GM21529 (cell line): Measurements from ENCODE around the gene MRPL21.
A peak's percentile ranks its signal among the peaks of the same experiment; 100 is the strongest.
"Not testable (repeated sequence)": the region's sequence is repeated elsewhere in the genome, so short reads cannot be mapped to it uniquely, and the experiment has no call there.

ENCODE experiments used
- ATAC-seq: cut with Tn5 transposase; IDR thresholded peaks from one replicate; pipeline ENCODE4 v1.9.1; 2021; ENCODE audit not compliant: unreplicated experiment

Gene MRPL21

GRCh38 chr11:68872216-68873003 is 31.2 kb downstream of the MRPL21 start:
- ATAC-seq = no peak

- ATAC-seq = no peak
Measured at GRCh38 chr11:68870470-68870869, 33.2 kb downstream of the MRPL21 start.

GRCh38 chr11:68868221-68868835 is 35.3 kb downstream of the MRPL21 start:
- ATAC-seq = no peak

- no peak for ATAC-seq
Measured at GRCh38 chr11:68867066-68867465, 36.6 kb downstream of the MRPL21 start.

DNA sequence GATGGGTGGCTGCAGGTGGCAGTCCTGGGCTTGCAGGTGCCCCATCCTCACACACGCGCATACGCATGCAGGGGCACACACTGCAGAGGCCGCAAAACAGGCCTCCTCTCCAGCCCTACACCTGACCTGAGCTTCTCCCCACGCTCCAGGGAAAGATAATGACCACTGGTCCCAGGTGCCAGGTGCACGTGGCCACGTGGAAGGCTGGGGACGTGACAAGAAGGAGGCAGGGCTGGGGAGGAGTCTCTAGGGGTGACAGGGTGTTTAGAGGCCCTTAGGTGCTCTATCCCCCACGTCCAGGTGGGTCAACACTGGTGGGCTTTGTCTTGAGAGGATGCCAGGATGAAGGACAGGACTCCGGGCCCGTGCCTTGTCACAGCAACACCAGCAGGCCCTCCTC is 38.4 kb downstream of the MRPL21 start:
- no peak for ATAC-seq

- no peak for ATAC-seq
Measured at GRCh38 chr11:68863553-68864265, 39.9 kb downstream of the MRPL21 start.

DNA sequence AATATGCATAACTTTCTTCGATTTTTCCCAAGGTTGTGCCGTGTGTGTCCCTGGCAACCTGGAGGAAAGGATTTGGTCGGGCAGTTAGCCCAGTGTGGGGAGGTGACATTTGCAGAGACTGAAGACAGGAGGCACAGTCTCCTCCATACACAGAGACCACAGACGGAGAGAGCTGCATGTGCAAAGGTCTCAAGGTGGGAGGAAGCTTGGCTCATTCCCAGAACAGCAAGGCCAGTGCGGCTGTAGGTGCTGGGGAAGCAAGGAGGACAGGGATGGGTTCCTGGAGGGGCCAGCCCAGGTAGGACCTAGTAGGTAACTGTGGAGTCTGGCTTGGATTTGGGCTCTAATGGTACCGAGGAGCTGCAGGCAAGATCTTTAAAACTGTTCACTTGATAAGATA is 41.2 kb downstream of the MRPL21 start:
- ATAC-seq = no peak

GRCh38 chr11:68859123-68859522 is 44.5 kb downstream of the MRPL21 start:
- ATAC-seq = no peak

GRCh38 chr11:68857037-68857586 is 46.5 kb downstream of the MRPL21 start:
- no peak for ATAC-seq

DNA sequence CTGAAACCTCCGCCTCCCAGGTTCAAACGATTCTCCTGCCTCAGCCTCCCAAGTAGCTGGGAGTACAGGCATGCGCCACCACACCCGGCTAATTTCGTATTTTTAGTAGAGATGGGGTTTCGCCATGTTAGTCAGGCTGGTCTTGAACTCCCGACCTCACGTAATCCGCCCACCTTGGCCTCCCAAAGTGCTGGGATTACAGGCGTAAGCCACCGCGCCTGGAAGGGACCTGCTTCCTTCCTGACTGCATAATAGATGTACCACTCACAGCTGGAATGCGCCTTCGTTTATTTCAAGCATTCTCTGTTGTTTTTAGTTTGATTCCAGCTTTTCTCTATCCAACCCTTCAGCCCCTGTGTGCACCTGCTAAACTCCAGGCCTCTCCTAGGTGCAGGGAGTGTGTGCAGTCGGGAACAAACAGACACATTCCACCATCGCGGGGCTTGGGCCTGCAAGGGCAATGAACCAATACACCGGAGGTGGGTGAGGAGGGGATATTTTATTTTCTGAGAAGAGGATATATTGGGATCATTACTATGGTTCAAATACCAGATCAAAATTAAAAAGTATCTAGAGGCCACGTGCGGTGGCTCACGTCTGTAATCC is 47.1 kb downstream of the MRPL21 start:
- not testable (repeated sequence) for ATAC-seq

DNA sequence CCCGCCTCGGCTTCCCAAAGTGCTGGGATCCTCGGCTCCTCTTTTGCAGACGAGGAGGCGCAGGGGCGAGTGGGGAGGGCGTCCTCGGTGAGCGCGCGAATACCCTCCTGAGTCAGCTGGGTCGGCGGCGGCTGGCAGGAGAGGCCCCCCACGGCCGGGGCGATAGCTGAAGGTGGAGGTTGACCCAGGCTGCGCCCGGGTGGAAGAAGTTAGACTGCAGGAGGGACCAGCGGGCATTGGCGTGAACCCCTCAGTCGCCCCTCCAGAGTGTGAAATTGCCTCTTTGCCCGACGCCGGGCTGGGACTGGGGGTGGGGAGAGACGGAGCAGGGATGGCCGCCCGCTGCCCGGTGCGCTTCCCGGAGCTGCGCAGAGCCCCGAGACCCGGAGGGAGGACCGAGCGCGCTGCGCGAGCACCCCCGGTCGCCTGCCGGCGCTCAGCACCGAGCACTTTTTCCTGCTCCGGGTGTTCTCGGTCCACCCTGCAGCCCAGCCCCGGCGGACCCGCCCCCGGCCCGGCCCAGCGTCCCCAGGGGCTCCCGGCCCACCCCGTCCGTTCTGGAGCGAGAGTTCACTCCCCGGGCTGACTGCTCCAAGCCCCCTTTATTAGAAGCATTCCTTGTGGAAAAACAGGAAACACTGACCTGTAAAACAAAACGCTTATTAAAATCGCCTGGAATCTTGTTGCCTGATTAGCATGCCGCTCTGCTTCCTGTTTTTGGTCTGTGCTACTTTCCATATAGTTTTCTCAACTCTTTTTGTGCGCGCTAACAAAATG is 48.2 kb downstream of the MRPL21 start:
- no peak for ATAC-seq

DNA sequence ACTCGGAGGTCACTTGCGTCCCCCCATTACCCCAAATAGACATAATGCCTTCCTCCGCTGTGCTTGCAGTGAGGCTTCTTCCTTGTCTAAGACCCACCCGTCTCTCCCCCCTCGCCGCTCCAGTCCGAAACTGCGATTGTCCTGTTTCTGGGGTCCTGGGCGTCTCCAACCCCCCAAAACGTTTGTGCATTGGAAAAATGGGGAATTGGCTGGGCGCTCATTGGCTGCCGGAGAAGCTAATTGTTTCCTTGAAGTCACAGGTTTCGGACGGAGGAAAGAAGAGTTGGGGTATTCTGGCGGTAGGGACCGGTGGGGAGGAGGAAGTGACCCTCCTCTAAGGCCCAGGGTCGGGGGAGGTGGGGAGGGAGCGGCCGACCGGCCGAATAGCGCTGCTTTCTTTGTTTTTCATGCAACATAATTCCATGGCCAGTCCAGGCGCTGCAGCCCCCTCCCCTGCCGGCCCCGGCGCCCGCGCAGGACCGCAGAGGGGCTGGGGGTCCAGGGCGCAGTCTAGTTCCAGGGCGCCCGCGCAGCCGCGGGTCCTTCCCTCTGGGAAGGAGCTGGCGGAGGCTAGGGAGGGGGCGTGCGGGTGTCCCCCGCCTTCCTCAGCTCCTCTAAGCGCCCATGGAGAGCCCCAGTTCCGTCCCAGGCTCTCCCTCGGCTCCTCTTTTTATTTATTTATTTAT is 49.2 kb downstream of the MRPL21 start:
- ATAC-seq = no peak

DNA sequence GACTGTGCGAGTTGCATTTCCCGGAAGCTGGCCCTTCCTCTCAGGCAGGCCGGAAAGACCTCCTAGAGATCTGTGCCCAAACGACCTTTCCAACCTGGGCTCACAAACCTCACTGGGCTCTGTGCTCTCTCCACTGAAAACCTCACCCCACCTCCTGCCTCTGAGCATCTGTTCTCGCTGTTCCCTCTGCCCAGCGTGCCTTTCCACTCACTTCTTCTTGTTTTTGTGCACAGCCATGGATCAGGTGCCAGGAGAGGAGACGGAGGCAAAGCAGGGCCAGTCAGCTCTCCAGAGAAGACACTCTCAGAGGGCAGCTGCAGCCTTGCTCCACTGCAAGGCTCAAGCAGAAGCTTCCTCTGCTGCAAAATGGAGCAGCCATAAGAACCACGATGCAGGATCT is 51.0 kb downstream of the MRPL21 start:
- ATAC-seq = no peak

GRCh38 chr11:68848429-68848828 is 55.2 kb downstream of the MRPL21 start:
- no peak for ATAC-seq

- ATAC-seq = no peak
Measured at GRCh38 chr11:68847395-68847794, 56.2 kb downstream of the MRPL21 start.

GRCh38 chr11:68845351-68846002 is 58.2 kb downstream of the MRPL21 start:
- ATAC-seq = no peak

DNA sequence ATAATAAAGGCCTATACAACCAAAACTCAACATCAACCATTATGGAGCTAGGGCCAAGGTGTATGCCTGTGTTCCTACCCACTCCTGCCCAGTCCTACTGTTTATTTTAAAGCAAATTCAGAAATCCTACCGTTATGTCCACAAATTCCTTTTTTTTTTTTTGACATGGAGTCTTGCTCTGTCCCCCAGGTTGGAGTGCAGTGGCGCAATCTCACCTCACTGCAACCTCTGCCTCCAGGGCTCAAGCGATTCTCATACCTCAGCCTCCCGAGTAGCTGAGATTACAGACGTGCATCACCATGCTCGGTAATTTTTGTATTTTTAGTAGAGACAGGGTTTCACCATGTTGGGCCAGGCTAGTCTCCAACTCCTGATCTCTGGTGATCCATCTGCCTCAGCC is 58.8 kb downstream of the MRPL21 start:
- no peak for ATAC-seq

GRCh38 chr11:68844376-68844775 is 59.3 kb downstream of the MRPL21 start:
- ATAC-seq = no peak

DNA sequence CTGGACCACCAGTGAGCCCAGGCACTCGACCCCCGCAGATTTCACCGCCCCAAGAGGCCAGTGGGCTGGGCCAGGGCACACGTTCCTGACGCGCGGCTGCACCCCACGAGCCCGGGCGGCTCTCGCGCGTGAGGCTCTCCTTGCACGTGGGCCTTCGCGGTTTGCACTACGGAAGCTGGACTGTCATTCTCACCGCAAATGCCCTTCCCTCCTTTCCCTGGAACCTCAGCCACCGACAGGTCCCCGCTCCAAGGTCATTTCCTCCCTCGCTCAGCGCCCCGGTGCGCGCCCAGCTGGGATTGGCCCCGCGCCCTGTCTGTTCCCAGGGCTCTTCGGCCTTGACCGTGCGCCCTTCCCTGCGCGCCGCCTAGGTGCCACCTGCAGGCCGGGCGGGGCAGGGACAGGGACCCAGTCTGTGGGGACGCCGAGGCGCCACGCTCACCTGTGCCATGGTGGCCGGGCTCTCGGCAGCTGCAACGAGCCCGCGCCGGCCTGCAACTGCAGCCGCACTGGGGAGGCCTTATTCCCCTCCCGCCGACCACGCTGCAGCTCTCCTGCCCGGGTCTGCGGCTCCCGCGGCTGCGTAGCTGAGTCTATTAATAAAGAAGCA is 59.8 kb downstream of the MRPL21 start:
- peak; percentile 46 for ATAC-seq
